Neutrophil (primary cell): ENCODE results near the gene GSK3A.

Experiments
- H3K27ac ChIP-seq: fragments of 200-600 bp; sonication (generic); 2 replicates; pipeline ENCODE4 v1.5.1; 2016; ENCODE audit warnings: mild to moderate bottlenecking, moderate library complexity
- H3K27me3 ChIP-seq: fragments of 200-600 bp; sonication (generic); 2 replicates; pipeline ENCODE4 v1.6.0; 2016; ENCODE audit warnings: mild to moderate bottlenecking
- H3K36me3 ChIP-seq: fragments of 200-600 bp; sonication (generic); 2 replicates; pipeline ENCODE4 v1.5.1; 2017
- H3K4me1 ChIP-seq, 2 experiments: fragments of 200-600 bp in 1 of 2; sonication (generic) in 1 of 2; 1 replicate in 1 of 2; 2 replicates in 1 of 2; pipeline versions ENCODE4 v1.5.1 to v1.6.1; 2013 to 2016; ENCODE audit warnings: low read depth in 1 of 2, low read length in 1 of 2, mild to moderate bottlenecking in 1 of 2, moderate library complexity in 1 of 2; ENCODE audit not compliant: control insufficient read depth in 1 of 2, insufficient read depth in 1 of 2
- H3K4me3 ChIP-seq, 2 experiments: fragments of 200-600 bp in 1 of 2; sonication (generic) in 1 of 2; 1 replicate in 1 of 2; 2 replicates in 1 of 2; pipeline ENCODE4 v1.5.1; 2013 to 2016; ENCODE audit warnings: low read depth in 1 of 2, low read length in 1 of 2, mild to moderate bottlenecking in 1 of 2, moderate library complexity in 1 of 2
- H3K9me3 ChIP-seq: fragments of 200-600 bp; sonication (generic); 2 replicates; pipeline ENCODE4 v1.5.1; 2016
- TF ChIP-seq, protein P1 (sequence below): fragments of 200-600 bp; sonication (generic); IDR thresholded peaks from 2 replicates; pipeline ENCODE4 v1.5.1; 2016; ENCODE audit warnings: antibody characterized with exemption

GSK3A gene

DNA sequence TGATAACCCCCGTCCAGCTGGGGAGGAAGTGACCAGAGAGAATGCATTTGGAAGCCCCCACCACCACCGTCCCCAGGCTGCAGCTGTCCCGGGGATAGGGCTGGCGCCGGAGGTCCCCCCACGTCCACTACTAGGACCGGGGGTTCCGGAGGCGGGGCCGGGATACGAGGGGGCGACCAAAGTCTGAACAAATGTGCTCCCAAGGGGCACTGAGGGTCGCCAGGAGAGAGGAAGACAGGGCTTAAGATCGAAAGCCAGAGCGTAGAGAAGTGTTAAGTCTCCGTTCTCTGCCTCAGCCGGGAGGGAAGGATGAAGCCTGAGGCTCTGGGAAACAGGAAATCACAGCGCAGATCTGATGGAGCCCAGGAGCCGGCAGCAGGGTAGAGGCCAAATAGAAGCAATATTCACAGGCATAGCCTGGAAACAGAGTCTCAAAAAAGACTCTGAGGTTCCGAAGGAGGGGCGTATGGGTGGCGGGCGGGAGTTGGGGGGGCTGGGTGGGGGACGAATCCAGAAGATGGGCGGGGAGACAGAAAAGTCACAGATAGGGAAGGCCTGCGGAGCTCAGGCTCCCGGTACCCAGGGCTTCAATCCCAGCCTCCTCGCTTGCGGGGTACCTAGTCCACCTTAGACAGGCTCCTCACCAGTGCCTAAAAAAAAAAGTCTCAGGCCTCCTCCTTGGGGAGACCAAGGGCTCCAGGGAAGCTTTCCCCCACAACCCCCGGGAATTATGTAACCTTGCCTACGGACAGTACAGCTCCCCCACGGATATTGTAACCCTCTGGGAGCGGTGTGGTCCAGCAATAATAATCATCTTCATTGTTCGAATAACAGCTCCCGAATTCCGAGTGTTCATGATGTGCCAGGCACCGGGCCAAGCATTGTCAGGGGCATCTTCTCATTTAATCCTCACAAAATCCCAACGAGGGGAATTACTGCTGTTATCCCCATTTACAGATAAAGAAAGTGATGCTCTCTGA is 13.7 kb upstream of the GSK3A start:
- Histone ChIP-seq H3K27ac (peak overlapping the region; percentile 95), H3K36me3 (no peaks in the 10 kb centered on the region), H3K27me3 (peaks cover 38% of the 10 kb centered on the region), H3K4me1 (peaks cover 27 to 34% of the 10 kb centered on the region in 2 experiments), H3K9me3 (no peaks in the 10 kb centered on the region), H3K4me3 (peak overlapping the region; percentile 92 to 96)
- TF ChIP-seq, protein P1, sequence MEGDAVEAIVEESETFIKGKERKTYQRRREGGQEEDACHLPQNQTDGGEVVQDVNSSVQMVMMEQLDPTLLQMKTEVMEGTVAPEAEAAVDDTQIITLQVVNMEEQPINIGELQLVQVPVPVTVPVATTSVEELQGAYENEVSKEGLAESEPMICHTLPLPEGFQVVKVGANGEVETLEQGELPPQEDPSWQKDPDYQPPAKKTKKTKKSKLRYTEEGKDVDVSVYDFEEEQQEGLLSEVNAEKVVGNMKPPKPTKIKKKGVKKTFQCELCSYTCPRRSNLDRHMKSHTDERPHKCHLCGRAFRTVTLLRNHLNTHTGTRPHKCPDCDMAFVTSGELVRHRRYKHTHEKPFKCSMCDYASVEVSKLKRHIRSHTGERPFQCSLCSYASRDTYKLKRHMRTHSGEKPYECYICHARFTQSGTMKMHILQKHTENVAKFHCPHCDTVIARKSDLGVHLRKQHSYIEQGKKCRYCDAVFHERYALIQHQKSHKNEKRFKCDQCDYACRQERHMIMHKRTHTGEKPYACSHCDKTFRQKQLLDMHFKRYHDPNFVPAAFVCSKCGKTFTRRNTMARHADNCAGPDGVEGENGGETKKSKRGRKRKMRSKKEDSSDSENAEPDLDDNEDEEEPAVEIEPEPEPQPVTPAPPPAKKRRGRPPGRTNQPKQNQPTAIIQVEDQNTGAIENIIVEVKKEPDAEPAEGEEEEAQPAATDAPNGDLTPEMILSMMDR: no peak

GRCh38 chr19:42254850-42255765 is 12.7 kb upstream of the GSK3A start, which contains the start of gene ERF:
Gene ERF, minus strand, starts transcription at chr19:42255128. Its CDS starts 129 bp downstream, at chr19:42254999.
- peaks cover 31 to 41% of the 10 kb centered on the region in 2 experiments for H3K4me1 ChIP-seq
- peaks cover 3% of the 10 kb centered on the region for H3K36me3 ChIP-seq
- TF ChIP-seq, protein P1: peak; percentile 68
- H3K4me3 ChIP-seq: peak within 1 kb of the TSS; percentile 92 to 96
- peaks cover 38% of the 10 kb centered on the region for H3K27me3 ChIP-seq
- peak within 1 kb of the TSS; percentile 95 for H3K27ac ChIP-seq
- H3K9me3 ChIP-seq: no peaks in the 10 kb centered on the region

DNA sequence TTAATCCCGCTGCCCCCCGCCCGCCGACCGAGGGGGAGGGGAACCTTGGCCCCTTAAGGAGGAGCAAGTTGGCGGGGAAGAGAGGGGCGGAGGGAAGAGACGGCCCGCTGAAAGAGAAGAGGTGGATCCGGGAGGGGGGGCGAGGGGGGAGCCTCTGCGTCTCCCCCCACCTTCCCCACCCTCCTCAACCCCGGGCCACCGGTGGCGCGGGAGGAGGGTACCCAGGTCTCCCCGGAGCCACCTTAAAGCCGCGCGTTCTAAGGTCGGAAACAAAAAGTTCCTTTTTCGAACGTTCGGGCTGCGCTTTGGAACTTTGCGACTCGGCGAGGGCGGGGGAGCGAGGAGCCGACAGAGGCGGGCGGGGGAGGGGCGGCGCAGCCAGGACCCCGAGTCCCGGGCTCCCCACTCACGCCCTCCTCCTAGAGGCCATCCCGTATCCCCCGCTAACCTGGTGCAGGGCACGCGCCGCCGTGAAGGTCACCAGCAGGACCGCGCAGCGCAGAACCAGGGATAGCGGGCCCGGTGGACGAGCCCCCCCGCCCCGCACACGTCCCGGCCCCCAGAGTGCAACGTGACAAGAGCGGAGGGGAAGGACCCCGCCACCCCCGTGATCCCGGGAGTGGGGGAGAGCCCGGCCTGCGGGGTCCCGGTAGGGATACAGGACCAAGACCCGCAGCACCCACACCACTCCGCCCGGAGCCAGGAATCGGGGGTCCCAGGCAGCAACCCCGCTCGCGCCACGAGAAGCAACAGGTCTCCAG is 11.9 kb upstream of the GSK3A start:
- peaks cover 31 to 41% of the 10 kb centered on the region in 2 experiments for H3K4me1 ChIP-seq
- peak overlapping the region; percentile 95 for H3K27ac ChIP-seq
- H3K9me3 ChIP-seq: no peaks in the 10 kb centered on the region
- H3K36me3 ChIP-seq: peaks cover 11% of the 10 kb centered on the region
- TF ChIP-seq, protein P1: peak; percentile 42
- peak overlapping the region; percentile 92 to 96 for H3K4me3 ChIP-seq
- H3K27me3 ChIP-seq: peaks cover 38% of the 10 kb centered on the region

GRCh38 chr19:42253245-42254088 is 11.1 kb upstream of the GSK3A start:
- peaks cover 19% of the 10 kb centered on the region for H3K36me3 ChIP-seq
- TF ChIP-seq, protein P1: no peak
- peaks cover 37% of the 10 kb centered on the region for H3K27me3 ChIP-seq
- H3K4me3 ChIP-seq: peak overlapping the region; percentile 92 to 96
- no peaks in the 10 kb centered on the region for H3K9me3 ChIP-seq
- peaks cover 31 to 41% of the 10 kb centered on the region in 2 experiments for H3K4me1 ChIP-seq
- H3K27ac ChIP-seq: peak overlapping the region; percentile 95
